Right lung (tissue), 5 donors: Measurements from ENCODE around the gene SMURF1. TPM values are rescaled to one million over a fixed set of nuclear protein-coding genes. Genes with fewer than 3 reads are reported as not detected.
"Not testable (repeated sequence)": the region's sequence is repeated elsewhere in the genome, so short reads cannot be mapped to it uniquely, and the experiment has no call there.

Source experiments
- DNase-seq, 2 donors: peaks; one replicate each; pipeline ENCODE4 v3.0.0-alpha.2; 2013
- polyA plus RNA-seq, 5 donors: library from polyadenylated mRNA; unstranded; fragments of 120-200 nt; gene quantifications; one replicate each; pipeline versions ENCODE4 v1.2.1 to v1.2.3, GENCODE V29; 2013; ENCODE audit warnings: inconsistent platforms in 1 of 5, low replicate concordance in 1 of 5; ENCODE audit not compliant: insufficient read length in 5 of 5, insufficient read depth in 1 of 5

Gene SMURF1
- polyA plus RNA-seq, 5 donors, result 14.5 to 19.1 (median 16.1) TPM

DNA sequence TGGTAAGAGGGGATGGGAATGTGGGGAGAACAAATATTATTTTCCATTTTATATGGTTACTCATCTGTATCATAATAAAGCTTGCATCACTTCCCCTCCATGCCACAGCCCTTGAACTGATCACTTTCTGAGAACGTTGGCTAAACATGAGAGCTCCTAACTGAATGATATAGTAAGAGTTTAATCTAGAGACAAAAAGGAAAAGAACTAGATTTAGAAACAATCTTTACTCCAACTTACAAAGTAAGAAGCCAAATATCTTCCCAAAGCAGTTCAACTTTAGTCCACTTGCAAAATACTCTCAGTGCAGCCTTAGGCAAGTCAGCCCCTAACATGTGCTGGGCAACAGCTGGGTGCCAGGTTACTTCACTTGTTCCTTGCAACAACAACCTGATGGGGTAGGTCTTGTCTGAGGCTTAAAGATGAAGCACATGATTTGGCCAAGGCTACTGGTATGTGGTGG is 20.3 kb downstream of the SMURF1 start:
- no peak for DNase-seq

DNA sequence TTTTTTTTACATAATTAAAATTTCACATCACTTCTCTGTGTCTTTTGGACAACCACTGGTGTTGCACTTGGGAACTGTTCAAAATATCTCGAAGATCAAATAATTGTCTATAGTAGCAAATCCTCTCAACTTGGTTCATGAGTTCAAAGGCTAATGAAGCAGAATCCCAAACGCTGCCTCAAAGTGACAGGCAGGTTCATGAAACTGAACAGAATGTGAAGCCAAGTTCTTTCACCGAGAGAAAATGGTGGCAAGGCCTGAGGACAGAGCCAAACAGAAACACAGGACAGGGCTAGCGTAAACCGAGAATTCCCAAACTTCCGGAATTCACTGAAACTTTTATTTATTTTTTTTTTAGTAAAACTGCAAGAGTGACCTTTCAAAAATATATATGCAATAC is 21.1 kb downstream of the SMURF1 start:
- no peak for DNase-seq

- no peak for DNase-seq
Observed at GRCh38 chr7:99121496-99122021, 22.3 kb downstream of the SMURF1 start.

DNA sequence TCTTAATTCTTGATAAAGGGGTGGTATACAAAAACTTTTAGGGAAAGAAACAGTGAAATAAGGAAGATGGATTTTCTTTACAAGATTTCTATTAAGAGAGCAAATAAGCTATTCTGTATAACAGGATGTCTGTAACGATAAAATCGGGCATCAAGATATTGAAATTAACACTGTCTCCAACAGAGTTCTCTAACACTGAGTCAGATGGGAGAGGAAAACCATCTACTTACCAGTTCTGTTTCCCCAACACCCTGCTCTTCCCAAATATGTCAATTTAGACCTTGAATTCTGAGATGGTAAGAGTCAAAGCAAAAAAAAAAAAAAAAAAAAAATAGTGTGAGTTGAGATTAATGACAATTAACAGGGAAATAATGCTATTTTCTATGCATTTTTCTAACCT is 23.0 kb downstream of the SMURF1 start:
- no peak for DNase-seq

DNA sequence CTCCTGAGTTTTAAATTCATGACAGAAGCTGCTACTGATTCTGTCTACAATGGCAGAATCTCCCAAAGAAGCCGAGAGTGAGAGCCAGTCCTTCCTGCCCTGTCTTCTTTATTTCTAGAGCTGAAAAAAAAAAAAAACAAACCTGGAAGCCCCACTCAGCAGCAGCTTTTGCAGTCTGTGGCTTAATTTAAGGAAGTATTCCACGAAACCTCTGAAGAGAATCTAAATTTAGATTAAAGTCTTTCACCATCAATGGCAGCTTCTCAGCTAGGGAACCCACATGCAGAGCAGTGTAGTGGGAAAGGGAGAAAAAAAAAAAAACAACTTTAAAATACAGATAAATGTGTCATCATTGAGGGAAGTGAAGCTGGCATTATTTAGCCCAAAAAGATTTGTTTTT is 23.4 kb downstream of the SMURF1 start:
- no peak for DNase-seq

DNA sequence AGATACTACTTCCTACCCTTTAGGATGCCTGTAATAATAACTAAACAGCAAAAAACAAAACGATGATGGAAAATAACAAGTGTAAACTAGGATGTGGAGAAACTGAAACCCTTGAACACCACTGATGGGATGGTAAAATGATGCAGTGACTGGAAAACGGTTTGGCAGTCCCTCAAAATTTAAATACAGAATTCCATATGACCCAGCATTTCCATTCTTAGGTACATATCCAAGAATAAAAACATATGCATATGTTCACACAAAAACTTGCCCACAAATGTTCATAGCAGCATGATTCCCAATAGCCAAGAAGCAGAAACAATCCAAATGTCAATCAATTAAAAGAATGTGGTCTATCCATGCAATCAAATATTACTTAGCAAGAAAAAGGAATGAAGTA is 25.8 kb downstream of the SMURF1 start:
- DNase-seq, result no peak

DNA sequence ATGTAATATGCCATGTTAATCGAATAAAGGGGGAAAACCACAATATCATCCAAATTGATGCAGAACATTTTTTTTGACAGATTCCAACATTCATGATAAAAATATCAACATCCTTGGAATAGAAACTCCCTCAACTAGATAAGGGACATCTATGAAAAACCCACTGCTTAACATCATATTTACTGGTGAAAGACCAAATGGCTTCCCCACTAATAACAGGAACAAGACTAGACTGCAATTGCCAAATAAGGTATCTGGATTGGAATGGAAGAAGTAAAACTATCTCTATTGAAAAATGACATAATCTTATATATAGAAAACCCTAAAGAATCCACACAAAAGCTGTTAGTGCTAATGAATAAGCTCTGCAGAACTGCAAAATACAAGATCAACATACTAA is 27.8 kb downstream of the SMURF1 start:
- DNase-seq, result no peak

DNA sequence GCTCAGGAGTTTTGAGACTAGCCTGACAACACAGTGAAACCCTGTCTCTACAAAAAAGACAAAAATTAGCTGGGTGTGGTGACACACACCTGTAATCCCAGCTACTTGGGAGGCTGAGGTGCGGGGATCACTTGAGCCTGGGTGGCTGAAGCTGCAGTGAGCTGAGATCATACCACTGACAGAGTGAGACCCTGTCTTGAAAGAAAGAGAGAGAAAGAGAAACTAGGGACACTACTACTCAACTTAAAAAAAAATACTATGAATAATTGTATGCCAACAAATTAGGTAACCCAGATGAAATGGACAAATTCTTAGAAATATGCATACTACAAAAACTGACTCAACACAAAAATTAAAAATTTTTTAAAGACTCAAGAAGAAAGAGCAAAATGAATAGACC is 28.5 kb downstream of the SMURF1 start:
- no peak for DNase-seq

- DNase-seq, result no peak
Observed at GRCh38 chr7:99112979-99113378, 30.9 kb downstream of the SMURF1 start.

GRCh38 chr7:99112097-99112496 is 31.8 kb downstream of the SMURF1 start:
- DNase-seq, result no peak

GRCh38 chr7:99111591-99111990 is 32.3 kb downstream of the SMURF1 start:
- no peak for DNase-seq

DNA sequence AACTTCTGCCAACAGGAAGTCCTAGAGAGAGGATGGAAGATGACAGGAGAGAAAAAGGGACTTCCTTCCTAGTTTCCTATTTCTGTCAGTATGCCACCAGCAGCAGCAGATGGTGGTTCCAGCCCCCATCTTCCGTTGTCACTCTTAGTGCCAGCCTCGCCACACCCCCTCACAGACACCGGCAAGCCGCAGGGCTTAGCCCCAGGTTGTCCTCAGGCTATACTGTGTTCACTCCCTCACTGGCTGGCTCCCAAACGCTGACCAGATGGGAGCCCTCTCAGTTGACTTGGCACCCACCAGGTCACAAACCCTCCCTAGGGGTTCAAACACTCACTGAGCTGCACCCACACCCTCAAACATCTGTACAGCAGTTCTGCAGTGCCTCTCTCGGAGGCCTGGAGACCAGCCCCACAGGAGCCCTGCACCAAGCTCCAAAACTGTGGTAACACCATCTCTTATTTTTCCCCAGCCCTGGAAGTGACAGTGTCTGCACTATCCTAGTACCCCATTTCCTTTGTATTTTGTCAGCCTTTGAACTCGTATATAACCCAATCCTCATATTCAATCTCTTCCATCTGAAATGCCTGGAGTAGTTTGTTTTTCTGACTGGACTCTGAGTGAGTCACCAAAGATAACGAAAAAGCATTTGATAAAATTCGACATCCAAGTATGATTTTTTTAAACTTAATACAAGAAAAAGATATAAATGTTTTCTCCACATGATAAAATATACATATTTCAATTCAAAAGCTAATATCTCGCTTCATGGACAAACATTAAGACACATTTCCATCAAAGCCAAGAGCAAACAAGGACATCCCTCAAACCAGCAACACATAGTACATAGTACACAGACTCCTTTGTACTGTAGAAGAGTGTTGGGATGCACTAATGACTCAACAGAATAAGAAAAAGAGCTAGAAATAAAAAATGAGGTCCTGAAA is 34.5 kb downstream of the SMURF1 start:
- DNase-seq, result no peak

DNA sequence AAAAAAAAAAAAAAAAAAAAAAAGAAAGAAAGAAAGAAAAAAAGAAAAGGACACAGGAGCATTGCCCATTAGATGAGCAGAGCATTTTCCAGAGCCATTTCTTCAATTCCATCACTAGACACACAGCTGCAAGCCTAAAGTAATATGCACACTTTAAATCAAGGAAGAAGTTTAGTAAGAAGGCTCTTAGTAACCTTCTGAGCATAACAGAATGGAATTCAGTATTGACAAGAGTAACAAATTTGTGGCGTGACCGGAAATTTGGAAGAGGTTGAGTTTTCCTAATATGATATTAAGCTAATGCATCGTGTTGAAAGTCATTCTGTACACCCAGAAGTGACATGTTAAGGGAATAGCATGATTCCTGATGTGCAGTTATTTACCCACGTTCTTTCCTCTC is 35.3 kb downstream of the SMURF1 start:
- no peak for DNase-seq

DNA sequence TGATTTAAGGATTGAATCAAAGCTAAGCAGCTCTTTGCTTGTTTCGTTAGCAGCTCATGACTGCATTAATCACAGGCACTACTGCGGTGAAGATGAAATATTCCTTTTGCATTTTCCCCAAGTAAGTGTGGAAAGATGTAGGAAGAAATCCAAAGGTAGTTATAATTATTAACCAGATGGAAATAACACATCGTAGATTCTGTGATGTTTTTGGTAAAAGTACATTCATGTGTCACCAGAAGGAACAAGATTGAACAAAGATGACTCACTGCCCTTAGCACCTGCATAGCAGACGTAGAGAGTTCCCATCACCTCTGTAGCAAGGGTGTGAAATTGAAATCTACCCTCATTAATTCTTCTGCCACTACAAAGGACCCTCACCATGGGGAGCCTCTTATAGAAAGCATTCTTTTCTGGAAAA is 37.1 kb downstream of the SMURF1 start:
- no peak for DNase-seq

- DNase-seq, result no peak
Observed at GRCh38 chr7:99106411-99106810, 37.5 kb downstream of the SMURF1 start.

GRCh38 chr7:99105756-99106155 is 38.2 kb downstream of the SMURF1 start:
- DNase-seq, result no peak

GRCh38 chr7:99104631-99105030 is 39.3 kb downstream of the SMURF1 start:
- no peak for DNase-seq

GRCh38 chr7:99103836-99104235 is 40.1 kb downstream of the SMURF1 start:
- DNase-seq, result not testable (repeated sequence)

- DNase-seq, result no peak
Observed at GRCh38 chr7:99102809-99103690, 40.9 kb downstream of the SMURF1 start.

DNA sequence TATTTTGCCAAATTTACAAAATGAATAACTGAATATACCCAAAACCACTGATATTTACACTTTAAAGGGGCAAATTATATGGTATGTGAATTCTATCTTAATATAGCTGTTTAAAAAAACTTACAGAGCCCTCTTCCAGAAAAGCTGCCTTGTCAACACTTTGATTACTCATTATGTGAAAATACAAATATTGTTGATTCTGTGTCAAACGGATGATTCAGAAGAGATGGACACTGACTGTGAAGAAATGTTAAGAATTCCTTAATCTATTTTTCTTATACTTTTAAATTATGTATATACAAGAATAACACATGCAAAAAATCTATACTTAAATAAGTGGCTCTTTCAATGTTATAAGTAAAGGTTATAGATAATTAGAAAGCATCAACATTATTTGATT is 41.5 kb downstream of the SMURF1 start:
- DNase-seq, result no peak

DNA sequence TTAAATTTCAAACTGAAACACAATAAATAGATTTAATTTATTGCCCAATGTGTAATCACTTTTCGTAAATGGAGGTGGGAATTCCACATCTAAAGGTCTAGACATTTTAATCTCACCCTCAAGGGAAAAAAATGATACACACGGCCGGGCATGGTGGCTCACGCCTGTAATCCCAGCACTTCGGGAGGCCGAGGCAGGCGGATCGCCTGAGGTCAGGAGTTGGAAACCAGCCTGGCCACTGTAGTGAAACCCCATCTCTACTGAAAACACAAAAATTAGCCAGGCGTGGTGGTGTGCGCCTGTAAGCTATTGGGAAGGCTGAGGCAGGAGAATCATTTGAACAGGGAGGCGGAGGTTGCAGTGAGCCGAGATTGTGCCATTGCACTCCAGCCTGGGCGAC is 42.4 kb downstream of the SMURF1 start:
- DNase-seq, result not testable (repeated sequence)

DNA sequence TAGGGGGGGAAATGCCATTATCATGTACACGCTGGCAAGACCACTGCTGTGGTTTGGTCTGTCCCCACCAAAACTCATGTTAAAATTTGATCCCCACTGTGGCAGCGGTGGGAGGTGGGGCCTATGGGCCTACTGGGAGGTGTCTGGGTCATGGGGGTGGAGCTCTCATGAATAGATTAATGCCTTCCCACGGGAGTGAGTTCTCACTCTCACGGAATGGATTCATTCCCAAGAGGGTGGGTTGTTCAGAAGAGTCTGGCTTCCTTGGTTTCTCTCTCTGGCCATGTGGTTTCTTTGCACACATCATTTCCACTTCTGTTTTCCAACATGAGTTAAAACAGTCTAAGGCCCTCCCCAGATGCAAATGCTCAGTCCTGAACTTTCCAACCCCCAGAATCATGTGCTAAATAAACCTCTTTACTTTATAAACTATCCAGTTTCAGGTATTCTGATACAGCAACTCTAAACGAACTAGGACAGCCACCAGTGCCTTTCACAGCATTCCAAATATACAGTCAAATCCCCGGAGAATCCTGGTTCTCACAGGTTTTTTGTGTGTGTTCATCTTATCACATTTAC is 44.3 kb downstream of the SMURF1 start:
- no peak for DNase-seq
